ENCODE data around the gene LHPP.

GRCh38 chr10:124530215-124530665, 68.6 kb downstream of the LHPP start:
- TF ChIP-seq CTCF (IDR thresholded peaks at IDR 0.05) (peak in 1 of 3 donors; percentile 76), POLR2A (IDR thresholded peaks at IDR 0.05) (no peak)
